HG03354 (cell line): ENCODE data around the gene CUL4A.

Source experiments
- ATAC-seq: cut with Tn5 transposase; IDR thresholded peaks from one replicate; pipeline ENCODE4 v1.9.1; 2021; ENCODE audit warnings: mild to moderate bottlenecking; ENCODE audit not compliant: unreplicated experiment, poor library complexity, severe bottlenecking

Gene CUL4A

GRCh38 chr13:113272701-113273181 is 63.3 kb downstream of the CUL4A start:
- no peak for ATAC-seq

- ATAC-seq = no peak
Observed at GRCh38 chr13:113273321-113273720, 63.9 kb downstream of the CUL4A start.

- ATAC-seq = no peak
Observed at GRCh38 chr13:113273851-113274590, 64.6 kb downstream of the CUL4A start.

- no peak for ATAC-seq
Observed at GRCh38 chr13:113274721-113275120, 65.3 kb downstream of the CUL4A start.

- ATAC-seq = no peak
Observed at GRCh38 chr13:113275387-113275786, 66.0 kb downstream of the CUL4A start.

- ATAC-seq = no peak
Observed at GRCh38 chr13:113280126-113280525, 70.7 kb downstream of the CUL4A start.

- no peak for ATAC-seq
Observed at GRCh38 chr13:113283904-113284303, 74.5 kb downstream of the CUL4A start.

GRCh38 chr13:113288880-113289279 is 79.5 kb downstream of the CUL4A start:
- ATAC-seq = no peak

- ATAC-seq = no peak
Observed at GRCh38 chr13:113291129-113291528, 81.7 kb downstream of the CUL4A start.

GRCh38 chr13:113292021-113292862 is 82.8 kb downstream of the CUL4A start:
- no peak for ATAC-seq

- ATAC-seq = no peak
Observed at GRCh38 chr13:113293686-113294085, 84.3 kb downstream of the CUL4A start.

- ATAC-seq = no peak
Observed at GRCh38 chr13:113295776-113296175, 86.4 kb downstream of the CUL4A start.

GRCh38 chr13:113296823-113297369 is 87.5 kb downstream of the CUL4A start, which contains the start of gene LAMP1:
TSS of gene LAMP1 (plus strand) at chr13:113297239. CDS start at chr13:113297435, 196 bp downstream.
- ATAC-seq = peak; percentile 79

GRCh38 chr13:113297370-113298042 is 88.1 kb downstream of the CUL4A start:
- peak; percentile 40 for ATAC-seq

- ATAC-seq = no peak
Observed at GRCh38 chr13:113298043-113298945, 88.9 kb downstream of the CUL4A start.

- no peak for ATAC-seq
Observed at GRCh38 chr13:113299951-113300350, 90.5 kb downstream of the CUL4A start.

GRCh38 chr13:113302986-113303385 is 93.6 kb downstream of the CUL4A start:
- no peak for ATAC-seq

- no peak for ATAC-seq
Observed at GRCh38 chr13:113304121-113304520, 94.7 kb downstream of the CUL4A start.

GRCh38 chr13:113305208-113305607 is 95.8 kb downstream of the CUL4A start:
- no peak for ATAC-seq
